Activated T-cell treated with anti-CD3 and anti-CD28 coated beads for 48 hours (primary cell): ENCODE measurements around the gene FHL3.
"Not testable (repeated sequence)": the region's sequence is repeated elsewhere in the genome, so short reads cannot be mapped to it uniquely, and the experiment has no call there.

Experiments used
- DNase-seq: peaks from one replicate; pipeline ENCODE4 v3.0.0-alpha.2; 2020; ENCODE audit warnings: low read depth

FHL3 gene

GRCh38 chr1:38034871-38035270 is 29.6 kb upstream of the FHL3 start:
- no peak for DNase-seq

- not testable (repeated sequence) for DNase-seq
Measured at GRCh38 chr1:38032992-38033391, 27.7 kb upstream of the FHL3 start.

DNA sequence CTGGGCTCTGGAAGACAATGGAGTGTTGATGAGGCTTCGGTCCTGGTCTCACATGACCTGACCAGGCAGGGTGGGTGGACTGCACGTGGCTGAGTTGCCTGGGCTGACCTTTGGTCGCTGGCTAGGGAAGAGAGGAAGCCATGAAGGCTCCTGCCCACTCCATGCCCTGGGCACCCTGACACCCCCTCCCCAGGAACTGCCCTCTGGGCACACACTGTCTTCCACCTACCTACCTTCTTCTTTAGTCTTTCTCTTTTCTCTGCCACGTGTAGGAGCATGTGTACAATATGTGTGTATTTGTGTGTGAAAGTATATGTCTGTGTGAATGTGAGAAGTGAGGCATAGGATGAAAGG is 26.2 kb upstream of the FHL3 start:
- DNase-seq = no peak

- no peak for DNase-seq
Measured at GRCh38 chr1:38030596-38031512, 25.5 kb upstream of the FHL3 start.

GRCh38 chr1:38029685-38030511 is 24.6 kb upstream of the FHL3 start:
- peak; percentile 75 for DNase-seq

DNA sequence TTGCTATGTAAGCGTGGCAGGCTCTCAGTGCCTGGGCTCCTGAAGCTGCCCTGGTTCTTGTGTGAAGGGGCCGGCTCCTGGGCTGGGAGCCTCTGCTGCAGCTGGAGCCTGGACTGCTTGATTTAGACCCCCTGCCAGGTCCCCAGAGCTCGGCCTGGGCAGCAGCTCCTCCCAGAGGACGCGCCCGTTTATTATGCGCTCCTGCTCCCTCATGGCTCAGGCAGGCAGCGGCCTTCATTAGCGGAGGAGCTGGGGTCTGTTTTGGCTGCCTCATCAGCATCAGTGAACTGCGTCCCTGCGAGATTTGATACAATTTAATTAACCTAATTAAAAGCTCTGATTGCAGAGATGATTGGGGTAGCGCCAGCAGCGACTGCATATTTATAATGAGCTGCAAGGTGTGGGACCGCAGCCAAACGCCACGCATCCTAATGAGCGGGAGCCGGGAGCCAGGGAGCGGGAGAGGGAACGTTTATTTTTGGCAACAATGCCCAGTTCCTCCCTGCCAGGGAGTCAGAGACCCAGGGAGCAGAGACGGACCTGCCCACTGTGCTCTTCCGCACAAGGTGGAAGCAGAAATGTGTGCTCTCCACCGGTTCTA is 23.9 kb upstream of the FHL3 start:
- no peak for DNase-seq

GRCh38 chr1:38028671-38029070 is 23.4 kb upstream of the FHL3 start:
- DNase-seq = no peak

- peak; percentile 69 for DNase-seq
Measured at GRCh38 chr1:38028105-38028591, 22.8 kb upstream of the FHL3 start.

DNA sequence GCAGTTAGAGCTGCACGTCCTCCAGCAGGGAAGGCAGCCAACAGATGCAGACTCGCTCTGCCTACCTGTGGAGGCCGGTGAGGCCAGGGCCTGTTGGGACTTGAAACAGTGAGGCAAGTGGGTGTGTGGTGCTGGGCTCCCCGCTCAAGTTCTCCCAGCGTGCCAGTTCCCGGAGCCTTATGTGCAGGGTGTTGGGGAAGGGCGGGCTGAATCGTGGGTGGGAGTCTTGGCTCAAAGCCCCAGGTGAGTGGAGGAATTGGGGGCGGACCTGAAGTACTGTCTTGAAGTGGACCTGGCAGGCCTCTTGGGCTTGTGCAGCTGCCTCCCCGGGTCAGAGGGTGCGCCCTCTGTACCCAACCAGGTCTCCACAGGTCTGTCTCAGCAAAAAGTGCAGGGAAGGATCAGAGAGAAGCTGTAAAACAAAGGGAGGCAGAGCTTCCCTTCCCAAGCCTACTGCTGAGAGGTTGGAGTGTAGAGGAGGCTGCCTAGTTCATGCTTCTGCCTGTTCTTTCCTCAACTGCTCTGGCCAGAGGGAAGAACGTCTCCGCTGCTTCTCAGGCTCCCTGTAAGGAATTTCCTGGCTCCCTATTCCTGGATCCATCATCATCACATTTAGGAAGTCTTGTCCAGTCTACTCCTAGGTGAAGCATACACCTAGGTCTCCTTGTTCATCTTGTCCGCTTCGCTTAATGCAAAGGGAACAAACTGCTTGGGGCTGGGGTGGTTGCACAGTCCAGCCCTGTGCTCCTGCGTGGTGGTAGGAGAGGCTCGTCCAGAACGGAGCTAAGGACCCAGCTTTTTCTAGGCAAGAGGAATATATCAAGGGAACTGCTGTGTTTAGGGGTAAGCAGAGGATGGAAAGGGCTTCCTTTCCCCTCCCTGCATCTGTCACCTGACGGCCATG is 22.1 kb upstream of the FHL3 start:
- no peak for DNase-seq

- peak; percentile 50 for DNase-seq
Measured at GRCh38 chr1:38026592-38027200, 21.4 kb upstream of the FHL3 start.

DNA sequence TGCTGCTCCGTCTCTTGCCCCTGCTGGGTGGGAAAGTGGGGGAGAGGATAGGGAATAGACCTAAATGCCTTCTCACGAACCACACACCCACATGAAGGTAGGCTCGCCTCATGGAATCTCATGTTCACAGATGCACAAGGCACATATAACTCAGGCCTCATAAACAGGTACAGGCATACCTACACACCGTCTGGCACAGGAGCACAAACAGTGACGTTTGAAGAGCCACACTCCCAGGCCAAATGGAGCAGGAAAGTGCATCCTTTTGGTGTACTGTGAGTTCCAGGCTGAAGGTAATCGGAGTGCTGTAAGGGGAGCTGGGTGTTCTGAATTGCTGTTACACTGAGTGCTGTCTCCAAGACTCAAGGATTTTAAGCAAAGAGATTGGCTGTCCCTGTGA is 20.4 kb upstream of the FHL3 start:
- DNase-seq = no peak

DNA sequence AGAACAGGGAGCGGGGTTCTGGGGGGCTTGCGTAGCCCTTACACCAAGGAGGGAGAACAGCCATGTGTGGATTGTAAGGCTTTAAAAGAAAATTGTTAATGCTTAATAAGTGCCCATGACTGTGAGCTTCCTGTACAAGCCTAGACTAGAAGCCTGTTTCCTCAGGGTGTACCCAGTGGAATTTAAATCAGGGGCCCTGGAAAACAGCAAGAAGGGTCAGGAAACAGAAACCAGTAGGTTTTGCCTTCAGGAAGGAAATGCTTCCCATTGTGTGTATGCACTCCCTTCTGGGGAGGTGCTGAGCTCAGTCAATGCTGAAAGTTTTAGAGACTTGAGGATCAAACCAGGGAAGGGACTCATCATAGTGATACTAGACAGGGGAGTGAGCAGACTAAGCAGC is 19.9 kb upstream of the FHL3 start:
- DNase-seq = no peak

GRCh38 chr1:38022810-38023209 is 17.5 kb upstream of the FHL3 start:
- DNase-seq = no peak

DNA sequence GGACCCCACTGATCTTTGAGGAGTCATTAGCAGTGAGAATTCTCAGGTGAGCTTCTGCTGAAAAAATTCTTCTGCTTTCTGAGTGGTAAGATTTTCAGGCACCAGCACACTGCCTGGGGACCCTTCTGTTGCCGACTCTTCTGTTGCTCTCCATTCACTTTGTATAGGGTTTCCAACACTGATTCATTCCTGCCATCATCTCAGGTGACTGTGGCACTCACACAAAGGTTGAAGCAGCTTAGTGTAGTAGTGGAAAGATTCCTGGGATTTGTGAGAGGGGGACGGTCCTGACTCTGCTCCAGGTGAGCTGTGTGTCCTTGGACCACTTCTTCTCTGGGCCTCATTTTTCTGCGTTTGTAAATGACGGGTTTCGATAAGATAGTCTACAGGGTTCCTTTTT is 16.7 kb upstream of the FHL3 start:
- DNase-seq = no peak

GRCh38 chr1:38020396-38020795 is 15.1 kb upstream of the FHL3 start:
- no peak for DNase-seq

GRCh38 chr1:38018864-38019343 is 13.6 kb upstream of the FHL3 start:
- DNase-seq = no peak

GRCh38 chr1:38015978-38016725 is 10.8 kb upstream of the FHL3 start:
- no peak for DNase-seq

DNA sequence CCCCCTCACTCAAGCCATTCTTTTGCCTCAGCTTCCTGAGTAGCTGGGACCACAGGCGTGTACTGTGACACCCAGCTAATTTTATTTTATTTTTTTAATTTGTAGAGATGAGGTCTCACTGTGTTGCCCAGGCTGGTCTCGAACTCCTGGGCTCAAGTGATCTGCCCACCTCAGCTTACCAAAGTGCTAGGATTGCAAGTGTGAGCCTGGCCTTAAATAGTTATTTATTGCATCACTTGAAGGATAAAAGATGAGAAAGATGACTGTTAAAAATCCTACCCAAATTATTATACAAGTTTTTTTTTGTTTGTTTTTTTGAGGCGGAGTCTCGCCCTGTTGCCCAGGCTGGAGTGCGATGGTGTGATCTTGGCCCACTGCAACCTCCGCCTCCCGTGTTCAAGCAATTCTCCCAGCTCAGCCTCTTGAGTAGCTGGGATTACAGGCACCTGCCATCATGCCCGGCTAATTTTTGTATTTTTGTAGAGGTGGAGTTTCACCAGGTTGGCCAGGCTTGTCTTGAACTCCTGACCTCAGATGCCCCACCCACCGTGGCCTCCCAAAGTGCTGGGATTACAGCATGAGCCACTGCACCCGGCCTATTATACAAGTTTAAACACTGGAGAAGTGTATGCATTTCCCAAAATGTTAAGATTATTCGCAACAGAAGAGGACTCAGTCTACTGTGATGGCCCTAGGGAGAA is 9.6 kb upstream of the FHL3 start:
- DNase-seq = no peak

GRCh38 chr1:38014171-38014570 is 8.9 kb upstream of the FHL3 start:
- no peak for DNase-seq

GRCh38 chr1:38013227-38013622 is 7.9 kb upstream of the FHL3 start:
- DNase-seq = no peak
